GM12801 (cell line): ENCODE results near the gene NFKB2.

Experiments
- CTCF ChIP-seq: IDR thresholded peaks from one replicate; pipeline ENCODE4 v1.5.1; 2011; ENCODE audit warnings: control low read depth; ENCODE audit not compliant: insufficient read length; ENCODE audit errors: extremely low read depth

NFKB2 gene

GRCh38 chr10:102436312-102436711 is 40.8 kb downstream of the NFKB2 start:
- TF ChIP-seq CTCF, result no peak

GRCh38 chr10:102437515-102437914 is 42.0 kb downstream of the NFKB2 start:
- TF ChIP-seq CTCF, result no peak

DNA sequence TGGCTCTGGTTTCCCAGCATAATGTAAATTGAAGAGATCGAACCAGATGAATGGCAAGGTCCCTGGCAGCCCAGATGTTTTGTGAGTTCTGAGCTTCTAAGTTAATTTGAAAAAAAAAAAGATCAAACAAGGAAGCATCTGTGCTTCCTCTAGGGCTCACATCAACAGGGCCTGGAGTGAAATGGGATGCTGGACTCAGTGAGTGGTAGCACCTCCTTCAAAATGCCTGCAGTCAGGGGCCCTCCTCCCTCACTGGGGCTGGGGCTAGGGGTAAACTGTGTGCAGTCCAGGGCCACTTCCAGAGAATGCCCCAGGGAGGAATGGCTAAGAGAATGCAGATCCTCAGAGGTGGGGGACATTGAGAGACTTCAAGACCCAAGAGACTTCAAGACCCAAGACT is 42.9 kb downstream of the NFKB2 start:
- TF ChIP-seq CTCF, result no peak

DNA sequence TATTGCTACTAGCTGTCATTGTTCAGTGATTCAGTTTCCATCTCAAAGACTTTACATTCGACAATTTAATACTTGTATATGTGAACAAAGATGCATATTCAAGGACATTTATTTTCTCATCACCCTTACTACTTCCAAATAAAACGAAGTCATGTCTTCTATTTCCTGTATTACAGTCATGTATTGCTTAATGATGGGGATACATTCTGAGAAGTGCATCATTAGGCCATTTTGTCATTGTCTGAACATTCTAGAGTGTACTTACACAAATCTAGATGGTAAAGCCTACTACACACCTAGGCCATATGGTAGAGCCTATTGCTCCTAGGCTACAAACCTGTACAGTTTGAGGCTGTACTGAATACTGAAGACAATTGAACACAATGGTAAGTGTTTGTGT is 49.3 kb downstream of the NFKB2 start:
- no peak for TF ChIP-seq CTCF

- TF ChIP-seq CTCF, result no peak
Observed at GRCh38 chr10:102449321-102450123, 54.0 kb downstream of the NFKB2 start.

DNA sequence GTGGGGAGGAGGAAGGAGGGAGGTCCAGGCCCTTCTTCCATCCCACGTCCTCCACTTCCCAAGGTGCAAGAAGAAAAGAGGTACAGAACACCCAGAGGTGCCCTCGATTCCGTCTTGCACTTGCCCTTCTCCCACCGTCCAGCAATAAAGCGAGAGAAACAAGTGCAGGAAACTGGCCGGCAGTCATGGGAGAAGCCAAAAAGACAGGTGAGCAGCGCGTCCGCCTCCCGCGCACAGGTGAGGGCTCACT is 54.5 kb downstream of the NFKB2 start:
- TF ChIP-seq CTCF, result no peak

DNA sequence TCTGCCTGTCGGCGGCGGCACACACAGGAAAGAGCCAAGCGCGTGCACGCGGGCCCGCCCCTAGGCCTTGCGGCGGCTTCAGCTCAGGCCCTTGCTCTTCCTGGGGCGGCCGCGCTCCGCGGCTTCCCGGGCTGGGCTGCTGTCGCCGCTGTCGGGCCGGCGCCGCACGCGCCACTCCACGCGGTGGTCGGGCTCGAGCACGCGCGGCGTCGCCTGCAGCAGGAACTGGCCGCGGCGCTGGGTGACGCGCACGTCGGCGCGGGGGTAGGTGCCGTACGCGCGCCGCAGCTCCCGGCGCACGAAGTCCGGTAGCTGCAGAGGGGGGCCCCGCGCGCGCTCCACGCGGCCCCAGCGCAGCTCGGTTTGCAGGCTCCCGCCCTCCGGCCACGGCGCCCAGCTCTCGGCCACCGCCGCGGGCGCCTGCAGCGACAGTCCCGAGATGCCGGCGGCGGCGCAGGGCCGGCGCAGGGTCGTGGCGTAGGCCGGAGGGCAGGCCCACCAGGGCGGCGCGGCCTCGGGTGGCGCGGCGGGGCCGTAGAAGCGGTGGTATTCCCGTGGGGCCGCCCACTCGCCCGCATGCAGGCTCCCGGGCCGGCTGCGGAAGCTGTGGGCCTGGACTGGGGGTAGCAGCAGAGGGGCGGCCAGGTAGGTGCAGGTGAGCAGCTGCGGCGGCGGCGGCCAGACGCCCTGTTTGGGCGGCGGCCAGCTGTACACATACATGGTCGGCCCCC is 55.0 kb downstream of the NFKB2 start:
- TF ChIP-seq CTCF, result no peak
